GM12878 (cell line): ENCODE results near the gene ABCA9.

ENCODE experiments used
- CTCF ChIP-seq, 3 experiments: IDR thresholded peaks in 2 of 3; conservative IDR thresholded peaks in 1 of 3; 2 replicates each; pipeline ENCODE4 v1.5.1; 2011; ENCODE audit warnings: low read depth in 3 of 3, low read length in 3 of 3, mild to moderate bottlenecking in 3 of 3, control low read depth in 2 of 3, moderate library complexity in 2 of 3, inconsistent platforms in 1 of 3, mixed read lengths in 1 of 3; ENCODE audit not compliant: control insufficient read depth in 2 of 3, insufficient read depth in 1 of 3; ENCODE audit errors: extremely low read depth in 1 of 3
- EP300 ChIP-seq, 2 experiments: fragments of 150-350 bp in 1 of 2; IDR thresholded peaks; 2 replicates each; pipeline ENCODE4 v1.6.1; 2011 to 2012; ENCODE audit warnings: low read depth in 2 of 2, low read length in 2 of 2, borderline replicate concordance in 1 of 2, improper control_type of control experiment in 1 of 2, inconsistent platforms in 1 of 2; ENCODE audit not compliant: control insufficient read depth in 1 of 2
- NRF1 ChIP-seq: conservative IDR thresholded peaks from 2 replicates; pipeline ENCODE4 v1.6.1; 2011; ENCODE audit warnings: mild to moderate bottlenecking, low read depth, low read length, improper control_type of control experiment
- PBX3 ChIP-seq: IDR thresholded peaks from 2 replicates; pipeline ENCODE4 v1.6.1; 2011; ENCODE audit warnings: mild to moderate bottlenecking, low read depth, low read length, moderate library complexity; ENCODE audit not compliant: insufficient replicate concordance
- POLR2AphosphoS5 ChIP-seq: IDR thresholded peaks from 2 replicates; pipeline ENCODE4 v1.6.1; 2011; ENCODE audit warnings: mild to moderate bottlenecking, low read length, inconsistent platforms
- ZBTB4 ChIP-seq: fragments of 450-650 bp; formaldehyde crosslinking; IDR thresholded peaks from 2 replicates; pipeline ENCODE4 v1.4.0; 2022; ENCODE audit warnings: mild to moderate bottlenecking, moderate library complexity

GRCh38 chr17:69067274-69068047, 6.7 kb upstream of the ABCA9 start:
- no peak for TF ChIP-seq PBX3
- peak; percentile 12 to 28 (median 15); a peak in 3 of 6 replicates for TF ChIP-seq CTCF (IDR thresholded peaks at IDR 0.05 in 2 of 3, conservative IDR thresholded peaks at IDR 0.05 in 1 of 3; ENCODE audit: control insufficient read depth in 2 of 3, extremely low read depth in 1 of 3, insufficient read depth in 1 of 3, low read depth in 3 of 3, low read length in 3 of 3)
- TF ChIP-seq POLR2AphosphoS5, result no peak
- TF ChIP-seq NRF1, result no peak
- no peak for TF ChIP-seq ZBTB4
- no peak for TF ChIP-seq EP300 (IDR thresholded peaks at IDR 0.05; ENCODE audit: borderline replicate concordance in 1 of 2, control insufficient read depth in 1 of 2, low read depth in 2 of 2, low read length in 2 of 2)
